GM23338 (cell line): ENCODE data around the gene SPINDOC.

ENCODE experiments used
- CTCF ChIP-seq, 2 experiments: fragments of 200-600 bp in 1 of 2; sonication (generic) in 1 of 2; conservative IDR thresholded peaks; 2 replicates each; pipeline versions ENCODE4 v1.5.1 to v1.6.1; 2016 to 2017; ENCODE audit warnings: antibody characterized with exemption in 2 of 2, low read depth in 2 of 2, mild to moderate bottlenecking in 2 of 2, moderate library complexity in 1 of 2
- EZH2 ChIP-seq: fragments of 200-600 bp; sonication (generic); IDR thresholded peaks from one replicate; pipeline ENCODE4 v1.8.0; 2017; ENCODE audit warnings: antibody characterized with exemption, mild to moderate bottlenecking, low read depth; ENCODE audit not compliant: unreplicated experiment

- TF ChIP-seq CTCF (conservative IDR thresholded peaks at IDR 0.05; ENCODE audit: low read depth in 2 of 2) (no peak), EZH2 (no peak)
These were observed 29.8 kb downstream of the SPINDOC start for GRCh38 chr11:63843041-63843440.
